ENCODE measurements around the gene CPLANE1.
"Not testable (repeated sequence)": the region's sequence is repeated elsewhere in the genome, so short reads cannot be mapped to it uniquely, and the experiment has no call there.

The CPLANE1 gene

GRCh38 chr5:37090123-37090726 lies 159.0 kb downstream of the CPLANE1 start:
- Mint-ChIP-seq H3K27ac (no peak overlapping the region), H3K27me3 (ENCODE audit: low read depth) (no peaks in the 10 kb centered on the region), H3K4me1 (no peaks in the 10 kb centered on the region), H3K9me3 (peaks cover 65% of the 10 kb centered on the region), H3K36me3 (ENCODE audit: low read depth) (peaks cover 97% of the 10 kb centered on the region), H3K4me3 (no peak overlapping the region)
- no peak for TF ChIP-seq CTCF (IDR thresholded peaks at IDR 0.05; ENCODE audit: unreplicated experiment in 3 of 3)

GRCh38 chr5:37088009-37088408 lies 161.2 kb downstream of the CPLANE1 start:
- peaks cover 59% of the 10 kb centered on the region for H3K9me3 Mint-ChIP-seq
- no peaks in the 10 kb centered on the region for H3K4me1 Mint-ChIP-seq
- H3K4me3 Mint-ChIP-seq, result no peak overlapping the region
- TF ChIP-seq CTCF (IDR thresholded peaks at IDR 0.05; ENCODE audit: unreplicated experiment in 3 of 3), result no peak
- no peaks in the 10 kb centered on the region for H3K27me3 Mint-ChIP-seq (ENCODE audit: low read depth)
- H3K36me3 Mint-ChIP-seq (ENCODE audit: low read depth), result peaks cover 97% of the 10 kb centered on the region
- no peak overlapping the region for H3K27ac Mint-ChIP-seq

- H3K27ac Mint-ChIP-seq, result no peak overlapping the region
- H3K36me3 Mint-ChIP-seq (ENCODE audit: low read depth), result peaks cover 93% of the 10 kb centered on the region
- TF ChIP-seq CTCF (IDR thresholded peaks at IDR 0.05; ENCODE audit: unreplicated experiment in 3 of 3), result no peak
- H3K4me1 Mint-ChIP-seq, result no peaks in the 10 kb centered on the region
- peaks cover 53% of the 10 kb centered on the region for H3K9me3 Mint-ChIP-seq
- no peaks in the 10 kb centered on the region for H3K27me3 Mint-ChIP-seq (ENCODE audit: low read depth)
- no peak overlapping the region for H3K4me3 Mint-ChIP-seq
Observed at GRCh38 chr5:37086466-37087173, 162.6 kb downstream of the CPLANE1 start.

DNA sequence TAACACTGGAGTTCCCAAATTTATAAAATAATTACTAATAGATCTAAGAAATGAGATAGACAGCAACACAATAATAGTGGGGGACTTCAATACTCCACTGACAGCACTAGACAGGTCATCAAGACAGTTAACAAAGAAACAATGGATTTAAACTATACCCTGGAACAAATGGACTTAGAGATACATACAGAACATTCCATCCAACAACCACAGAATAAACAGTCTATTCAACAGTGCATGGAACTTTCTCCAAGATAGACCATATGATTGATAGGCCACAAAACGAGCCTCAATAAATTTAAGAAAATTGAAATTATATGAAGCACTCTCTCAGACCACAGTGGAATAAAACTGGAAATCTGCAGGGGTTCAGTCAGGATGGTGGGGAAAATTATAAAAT lies 163.2 kb downstream of the CPLANE1 start:
- not testable (repeated sequence) for H3K27me3 Mint-ChIP-seq (ENCODE audit: low read depth); H3K4me3 Mint-ChIP-seq; H3K27ac Mint-ChIP-seq; H3K4me1 Mint-ChIP-seq
- Mint-ChIP-seq H3K36me3 (ENCODE audit: low read depth) (peaks cover 87% of the 10 kb centered on the region), H3K9me3 (peaks cover 52% of the 10 kb centered on the region)

GRCh38 chr5:37082977-37083376 lies 166.2 kb downstream of the CPLANE1 start:
- peaks cover 38% of the 10 kb centered on the region for H3K9me3 Mint-ChIP-seq
- H3K4me3 Mint-ChIP-seq; H3K27me3 Mint-ChIP-seq (ENCODE audit: low read depth); H3K27ac Mint-ChIP-seq; H3K4me1 Mint-ChIP-seq: not testable (repeated sequence)
- peaks cover 88% of the 10 kb centered on the region for H3K36me3 Mint-ChIP-seq (ENCODE audit: low read depth)

DNA sequence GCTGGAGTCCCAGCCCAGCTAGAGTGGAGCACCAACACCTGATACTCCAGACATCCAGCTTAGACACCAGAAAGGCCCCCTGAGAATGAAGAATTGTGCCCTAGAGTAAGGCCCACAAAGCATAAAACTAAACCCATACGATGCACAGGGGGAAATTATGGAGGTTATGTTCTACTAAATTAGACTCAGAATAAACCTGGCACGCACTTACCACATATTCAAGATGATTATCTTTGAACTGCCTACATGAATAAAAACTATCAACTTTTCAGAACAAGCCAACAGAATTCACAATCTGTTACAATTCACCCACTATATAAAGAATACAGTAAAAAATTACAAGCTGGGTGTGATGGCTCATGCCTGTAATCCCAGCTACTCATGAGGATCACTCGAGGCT lies 168.5 kb downstream of the CPLANE1 start:
- no peak overlapping the region for H3K4me3 Mint-ChIP-seq
- H3K4me1 Mint-ChIP-seq, result no peaks in the 10 kb centered on the region
- H3K36me3 Mint-ChIP-seq (ENCODE audit: low read depth), result peaks cover 71% of the 10 kb centered on the region
- TF ChIP-seq CTCF (IDR thresholded peaks at IDR 0.05; ENCODE audit: unreplicated experiment in 3 of 3), result no peak
- no peak overlapping the region for H3K27ac Mint-ChIP-seq
- H3K9me3 Mint-ChIP-seq, result peaks cover 23% of the 10 kb centered on the region
- no peaks in the 10 kb centered on the region for H3K27me3 Mint-ChIP-seq (ENCODE audit: low read depth)

DNA sequence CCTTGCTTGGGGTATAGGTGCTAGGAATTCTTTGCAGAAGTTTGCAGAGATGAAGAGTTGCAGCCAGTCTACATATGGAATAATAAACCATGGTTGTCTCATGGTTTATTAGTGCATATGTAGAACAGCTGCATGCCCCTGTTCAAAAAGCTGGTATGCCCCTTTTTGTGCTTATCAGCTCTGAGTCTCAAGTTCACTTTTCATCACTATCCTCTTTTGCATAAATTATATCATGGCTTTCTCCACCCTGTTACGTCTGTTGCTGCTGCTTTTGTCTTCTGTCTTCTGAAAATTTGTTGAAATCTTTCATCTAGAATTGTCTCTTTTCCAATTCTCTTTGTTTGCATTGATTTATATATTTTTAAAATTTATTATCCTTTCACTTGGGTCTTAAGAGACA lies 172.0 kb downstream of the CPLANE1 start:
- Mint-ChIP-seq H3K9me3 (peaks cover 2% of the 10 kb centered on the region), H3K27me3 (ENCODE audit: low read depth) (no peaks in the 10 kb centered on the region), H3K36me3 (ENCODE audit: low read depth) (peaks cover 37% of the 10 kb centered on the region), H3K4me1 (no peaks in the 10 kb centered on the region), H3K4me3 (no peak overlapping the region), H3K27ac (no peak overlapping the region)
- TF ChIP-seq CTCF (IDR thresholded peaks at IDR 0.05; ENCODE audit: unreplicated experiment in 3 of 3), result no peak
